IPS-20b (cell line): ENCODE results near the gene DCAKD.

ENCODE experiments used
- H3K27ac ChIP-seq: one replicate; pipeline ENCODE4 v1.5.1; 2013; ENCODE audit warnings: low read length
- H3K27me3 ChIP-seq: 2 replicates; pipeline ENCODE4 v1.6.1; 2013; ENCODE audit warnings: mild to moderate bottlenecking, low read length, inconsistent platforms; ENCODE audit not compliant: insufficient read depth
- H3K36me3 ChIP-seq: 2 replicates; pipeline ENCODE4 v1.6.1; 2013; ENCODE audit warnings: low read depth, mild to moderate bottlenecking, inconsistent platforms, low read length, moderate library complexity; ENCODE audit not compliant: insufficient read depth
- H3K4me1 ChIP-seq: 2 replicates; pipeline ENCODE4 v1.6.1; 2013; ENCODE audit warnings: mild to moderate bottlenecking, control low read depth, inconsistent platforms, low read length, moderate library complexity; ENCODE audit not compliant: insufficient read depth
- H3K4me3 ChIP-seq: 2 replicates; pipeline ENCODE4 v1.5.1; 2013; ENCODE audit warnings: mild to moderate bottlenecking, low read length, inconsistent platforms
- H3K9ac ChIP-seq: 2 replicates; pipeline ENCODE4 v1.6.1; 2013; ENCODE audit warnings: low read depth, mild to moderate bottlenecking, inconsistent platforms, low read length, moderate library complexity
- H3K9me3 ChIP-seq: 2 replicates; pipeline ENCODE4 v1.6.1; 2013; ENCODE audit warnings: mild to moderate bottlenecking, low read depth, low read length, inconsistent platforms; ENCODE audit not compliant: insufficient read depth

The DCAKD gene

DNA sequence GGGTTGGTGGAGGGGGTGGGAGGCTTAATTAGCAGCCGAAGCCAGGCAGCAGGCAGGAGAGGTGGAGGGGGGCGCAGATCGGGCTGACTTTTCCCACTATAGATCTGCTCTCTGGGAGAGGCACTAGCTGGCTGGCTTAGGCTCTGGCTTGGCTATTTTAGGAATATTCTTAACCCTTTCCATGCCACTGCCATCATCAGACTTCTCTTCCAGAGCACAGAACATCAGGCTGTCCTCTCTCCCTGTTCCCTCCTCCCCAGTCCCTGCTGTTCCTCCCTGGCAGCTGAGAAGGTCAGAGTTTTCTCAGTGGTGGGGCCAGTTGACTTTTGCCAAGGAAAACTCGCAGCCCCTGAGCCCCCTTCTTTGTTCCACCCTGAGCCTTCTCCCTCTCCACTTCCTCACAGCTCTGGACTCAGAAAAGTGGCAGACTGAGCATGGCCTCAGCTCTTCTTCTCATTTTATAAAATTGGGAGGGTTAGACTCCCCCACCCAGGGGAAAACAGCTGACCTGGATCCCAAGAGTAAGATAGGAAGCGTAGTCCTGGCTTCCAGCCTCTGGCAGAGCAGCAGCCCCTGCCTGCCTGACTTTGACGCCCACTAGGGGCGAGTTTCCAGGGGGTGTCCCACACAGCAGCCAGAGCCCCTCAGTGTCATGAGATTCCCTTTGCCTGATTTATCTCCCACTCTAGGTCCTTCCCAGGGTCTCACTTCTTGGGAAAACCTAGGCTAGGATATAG is 73.5 kb downstream of the DCAKD start:
- Histone ChIP-seq H3K4me3 (no peak overlapping the region), H3K9me3 (no peaks in the 10 kb centered on the region), H3K27me3 (peaks cover 24% of the 10 kb centered on the region), H3K9ac (no peak overlapping the region), H3K36me3 (no peaks in the 10 kb centered on the region), H3K27ac (no peak overlapping the region), H3K4me1 (peaks cover 5% of the 10 kb centered on the region)

DNA sequence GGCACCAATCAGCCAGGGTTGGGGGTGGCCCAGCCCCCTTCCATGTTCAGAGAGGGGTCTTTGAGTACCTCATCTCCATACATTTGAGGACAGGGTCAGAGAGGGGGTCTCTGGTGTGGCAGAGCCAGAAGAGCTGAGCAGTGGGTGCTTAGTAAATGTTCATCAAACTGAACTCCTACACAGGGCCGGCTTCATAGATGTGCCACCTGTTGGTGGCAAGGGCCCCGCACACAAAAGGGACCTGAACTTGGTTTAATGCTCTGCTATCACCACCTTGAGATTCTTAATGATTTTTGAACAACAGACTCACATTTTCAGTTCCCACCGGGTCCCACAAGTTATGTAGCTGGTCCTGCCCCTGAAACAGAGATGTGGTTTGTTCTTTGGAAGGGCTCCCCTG is 74.4 kb downstream of the DCAKD start:
- H3K9ac ChIP-seq: no peak overlapping the region
- H3K36me3 ChIP-seq: no peaks in the 10 kb centered on the region
- H3K27ac ChIP-seq: no peak overlapping the region
- peaks cover 33% of the 10 kb centered on the region for H3K27me3 ChIP-seq
- no peaks in the 10 kb centered on the region for H3K9me3 ChIP-seq
- no peak overlapping the region for H3K4me3 ChIP-seq
- H3K4me1 ChIP-seq: peaks cover 9% of the 10 kb centered on the region

DNA sequence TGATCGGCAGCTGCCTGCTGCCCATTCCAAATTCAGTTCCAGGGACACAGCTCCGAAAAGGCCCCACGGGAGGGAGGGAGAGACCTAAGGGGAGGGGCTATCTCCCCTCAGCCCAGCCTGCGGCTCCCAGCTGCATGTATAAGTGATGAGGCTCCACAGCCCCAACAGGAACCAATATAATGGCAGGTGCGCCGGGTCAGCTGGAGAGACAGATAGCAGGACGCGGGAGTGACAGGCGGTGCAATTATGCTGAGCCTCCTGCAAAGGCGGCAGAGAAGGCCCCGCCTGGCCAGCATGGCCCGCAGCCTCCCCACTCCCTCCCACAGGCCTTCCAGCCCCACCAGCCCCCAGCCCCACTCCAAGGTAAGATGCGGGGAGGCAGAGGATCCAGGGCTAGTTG is 75.2 kb downstream of the DCAKD start:
- Histone ChIP-seq H3K4me1 (peaks cover 17% of the 10 kb centered on the region), H3K27ac (no peak overlapping the region), H3K9me3 (no peaks in the 10 kb centered on the region), H3K4me3 (no peak overlapping the region), H3K36me3 (no peaks in the 10 kb centered on the region), H3K27me3 (peaks cover 42% of the 10 kb centered on the region), H3K9ac (no peak overlapping the region)
